Mesenchymal stem cell (in vitro differentiated cells and primary cell): ENCODE measurements around the gene HIPK2.
A peak's percentile ranks its signal among the peaks of the same experiment; 100 is the strongest.

Source experiments
- DNase-seq: peaks from one replicate; pipeline ENCODE4 v3.0.0-alpha.2; 2013
- H2AFZ ChIP-seq: one replicate; pipeline ENCODE4 v1.6.1; 2013; ENCODE audit warnings: low read depth, mild to moderate bottlenecking, control low read depth, inconsistent platforms, low read length, moderate library complexity
- H2AK5ac ChIP-seq: 2 replicates; pipeline ENCODE4 v1.6.1; 2013; ENCODE audit warnings: low read length, moderate library complexity, mild to moderate bottlenecking, inconsistent platforms; ENCODE audit not compliant: severe bottlenecking
- H2BK120ac ChIP-seq: one replicate; pipeline ENCODE4 v1.6.1; 2013; ENCODE audit warnings: low read depth, mild to moderate bottlenecking, inconsistent platforms, low read length, moderate library complexity
- H2BK12ac ChIP-seq, 2 experiments: one replicate each; pipeline ENCODE4 v1.6.1; 2013; ENCODE audit warnings: inconsistent platforms in 2 of 2, low read length in 2 of 2, mild to moderate bottlenecking in 2 of 2, moderate library complexity in 2 of 2, control low read depth in 1 of 2
- H2BK15ac ChIP-seq: one replicate; pipeline ENCODE4 v1.6.1; 2013; ENCODE audit warnings: mild to moderate bottlenecking, low read depth, inconsistent platforms; ENCODE audit not compliant: poor library complexity, severe bottlenecking
- H2BK5ac ChIP-seq: 2 replicates; pipeline ENCODE4 v1.6.1; 2013; ENCODE audit warnings: low read depth, mild to moderate bottlenecking, low read length, control low read depth, inconsistent platforms; ENCODE audit not compliant: poor library complexity, severe bottlenecking
- H3K14ac ChIP-seq, 2 experiments: one replicate each; pipeline ENCODE4 v1.6.1; 2013; ENCODE audit warnings: inconsistent platforms in 2 of 2, low read length in 2 of 2, control low read depth in 1 of 2, mild to moderate bottlenecking in 1 of 2, moderate library complexity in 1 of 2
- H3K18ac ChIP-seq, 2 experiments: one replicate each; pipeline ENCODE4 v1.6.1; 2013; ENCODE audit warnings: inconsistent platforms in 2 of 2, low read length in 2 of 2, control low read depth in 1 of 2, low read depth in 1 of 2, mild to moderate bottlenecking in 1 of 2
- H3K23ac ChIP-seq, 2 experiments: one replicate each; pipeline ENCODE4 v1.6.1; 2013; ENCODE audit warnings: inconsistent platforms in 2 of 2, low read length in 2 of 2, mild to moderate bottlenecking in 2 of 2, moderate library complexity in 2 of 2, control low read depth in 1 of 2
- H3K27ac ChIP-seq: 2 replicates; pipeline ENCODE4 v1.5.1; 2013; ENCODE audit warnings: mild to moderate bottlenecking, moderate library complexity, low read length, control low read depth, inconsistent platforms; ENCODE audit not compliant: poor library complexity, severe bottlenecking
- H3K27me3 ChIP-seq, 2 experiments: 2 replicates each; pipeline versions ENCODE4 v1.6.1 to v1.7.0; 2013; ENCODE audit warnings: low read length in 2 of 2, mild to moderate bottlenecking in 2 of 2, moderate library complexity in 2 of 2, control low read depth in 1 of 2, inconsistent platforms in 1 of 2; ENCODE audit not compliant: control insufficient read depth in 1 of 2, insufficient read depth in 1 of 2
- H3K36me3 ChIP-seq, 2 experiments: 2 replicates each; pipeline versions ENCODE4 v1.6.1 to v1.7.0; 2013; ENCODE audit warnings: low read length in 2 of 2, control low read depth in 1 of 2, inconsistent platforms in 1 of 2, low read depth in 1 of 2, mild to moderate bottlenecking in 1 of 2; ENCODE audit not compliant: insufficient read depth in 2 of 2, control insufficient read depth in 1 of 2
- H3K4ac ChIP-seq, 2 experiments: one replicate each; pipeline ENCODE4 v1.6.1; 2013; ENCODE audit warnings: inconsistent platforms in 2 of 2, low read length in 2 of 2, mild to moderate bottlenecking in 2 of 2, moderate library complexity in 2 of 2, control low read depth in 1 of 2, low read depth in 1 of 2
- H3K4me1 ChIP-seq: 2 replicates; pipeline ENCODE4 v1.6.1; 2013; ENCODE audit warnings: low read depth, low read length, control low read depth; ENCODE audit not compliant: control insufficient read depth, insufficient read depth
- H3K4me2 ChIP-seq: 2 replicates; pipeline ENCODE4 v1.6.1; 2013; ENCODE audit warnings: low read length, mild to moderate bottlenecking, inconsistent platforms; ENCODE audit not compliant: poor library complexity, severe bottlenecking
- H3K4me3 ChIP-seq, 2 experiments: 2 replicates each; pipeline versions ENCODE4 v1.5.1 to v1.7.0; 2013; ENCODE audit warnings: low read length in 2 of 2, mild to moderate bottlenecking in 2 of 2, control low read depth in 1 of 2, low read depth in 1 of 2; ENCODE audit not compliant: insufficient read depth in 1 of 2
- H3K79me1 ChIP-seq: replicated peaks from 2 replicates; pipeline ENCODE4 v1.6.1; 2013; ENCODE audit warnings: mild to moderate bottlenecking, control low read depth, low read length, inconsistent platforms; ENCODE audit not compliant: poor library complexity, severe bottlenecking
- H3K9ac ChIP-seq: 2 replicates; pipeline ENCODE4 v1.7.0; 2013; ENCODE audit warnings: mild to moderate bottlenecking, low read length, moderate library complexity
- H3K9me3 ChIP-seq: 2 replicates; pipeline ENCODE4 v1.7.0; 2013; ENCODE audit warnings: mild to moderate bottlenecking, low read length; ENCODE audit not compliant: control insufficient read depth
- H4K8ac ChIP-seq: one replicate; pipeline ENCODE4 v1.6.1; 2013; ENCODE audit warnings: inconsistent platforms, mild to moderate bottlenecking, low read length, moderate library complexity
- H4K91ac ChIP-seq: one replicate; pipeline ENCODE4 v1.6.1; 2013; ENCODE audit warnings: mild to moderate bottlenecking, low read length, inconsistent platforms
- WGBS: methylation state at CpG from one replicate; pipeline ENCODE4 v1.1.7; 2013; ENCODE audit warnings: mixed read lengths; 5-methylcytosine and 5-hydroxymethylcytosine counted together

The HIPK2 gene

GRCh38 chr7:139634087-139634486 lies 143.7 kb downstream of the HIPK2 start:
- Histone ChIP-seq H2BK5ac (no peak overlapping the region), H3K27ac (no peak overlapping the region), H2BK12ac (no peak overlapping the region), H3K79me1 (peaks cover 50% of the 10 kb centered on the region), H3K4me2 (no peak overlapping the region), H3K18ac (no peak overlapping the region), H3K4me1 (no peaks in the 10 kb centered on the region), H4K91ac (no peak overlapping the region), H3K9me3 (no peaks in the 10 kb centered on the region), H3K36me3 (peaks cover 33 to 37% of the 10 kb centered on the region in 2 experiments), H3K4ac (no peak overlapping the region), H2BK120ac (no peak overlapping the region), H2BK15ac (no peak overlapping the region), H2AK5ac (no peak overlapping the region), H3K9ac (no peak overlapping the region), H3K4me3 (no peak overlapping the region), H4K8ac (no peak overlapping the region), H2AFZ (no peak overlapping the region), H3K27me3 (no peaks in the 10 kb centered on the region), H3K14ac (no peak overlapping the region), H3K23ac (no peak overlapping the region)
- DNase-seq = no peak
- whole genome bisulfite sequencing = 96% methylated on average over 7 of the region's 7 CpGs

- DNase-seq = no peak
- H3K14ac ChIP-seq = no peak overlapping the region
- H2BK15ac ChIP-seq = no peak overlapping the region
- H3K9me3 ChIP-seq = no peaks in the 10 kb centered on the region
- no peak overlapping the region for H2BK120ac ChIP-seq
- H3K27me3 ChIP-seq = no peaks in the 10 kb centered on the region
- no peak overlapping the region for H2BK5ac ChIP-seq
- no peak overlapping the region for H3K27ac ChIP-seq
- no peak overlapping the region for H3K9ac ChIP-seq
- H3K4me2 ChIP-seq = no peak overlapping the region
- no peak overlapping the region for H4K91ac ChIP-seq
- H2AK5ac ChIP-seq = no peak overlapping the region
- H3K4ac ChIP-seq = no peak overlapping the region
- no peaks in the 10 kb centered on the region for H3K4me1 ChIP-seq
- WGBS = 97% methylated on average over 3 of the region's 5 CpGs
- H2AFZ ChIP-seq = no peak overlapping the region
- peaks cover 46% of the 10 kb centered on the region for H3K79me1 ChIP-seq
- peaks cover 43 to 53% of the 10 kb centered on the region in 2 experiments for H3K36me3 ChIP-seq
- H3K18ac ChIP-seq = no peak overlapping the region
- H2BK12ac ChIP-seq = no peak overlapping the region
- H3K23ac ChIP-seq = no peak overlapping the region
- no peak overlapping the region for H4K8ac ChIP-seq
- H3K4me3 ChIP-seq = no peak overlapping the region
Observed at GRCh38 chr7:139631520-139632031, 146.2 kb downstream of the HIPK2 start.

GRCh38 chr7:139630643-139631519 lies 146.9 kb downstream of the HIPK2 start:
- Histone ChIP-seq H3K9ac (no peak overlapping the region), H3K27ac (no peak overlapping the region), H3K4me3 (no peak overlapping the region), H2BK12ac (no peak overlapping the region), H3K27me3 (no peaks in the 10 kb centered on the region), H2BK15ac (no peak overlapping the region), H3K18ac (no peak overlapping the region), H2BK5ac (no peak overlapping the region), H4K8ac (no peak overlapping the region), H3K79me1 (peaks cover 48% of the 10 kb centered on the region), H3K23ac (no peak overlapping the region), H3K4me2 (no peak overlapping the region), H4K91ac (no peak overlapping the region), H3K9me3 (no peaks in the 10 kb centered on the region), H2AFZ (no peak overlapping the region), H3K4me1 (no peaks in the 10 kb centered on the region), H3K14ac (no peak overlapping the region), H2BK120ac (no peak overlapping the region), H2AK5ac (no peak overlapping the region), H3K36me3 (peaks cover 47 to 53% of the 10 kb centered on the region in 2 experiments), H3K4ac (no peak overlapping the region)
- WGBS = 97% methylated on average over 19 of the region's 19 CpGs
- DNase-seq = no peak

GRCh38 chr7:139629392-139630082 lies 148.3 kb downstream of the HIPK2 start:
- H2BK15ac ChIP-seq = no peak overlapping the region
- no peaks in the 10 kb centered on the region for H3K9me3 ChIP-seq
- no peak overlapping the region for H3K23ac ChIP-seq
- no peak overlapping the region for H2AFZ ChIP-seq
- peak overlapping the region; percentile 49 for H4K8ac ChIP-seq
- H3K79me1 ChIP-seq = peaks cover 49% of the 10 kb centered on the region
- H2BK5ac ChIP-seq = no peak overlapping the region
- no peak overlapping the region for H4K91ac ChIP-seq
- no peak overlapping the region for H2BK12ac ChIP-seq
- no peak overlapping the region for H3K9ac ChIP-seq
- DNase-seq = no peak
- H3K4me3 ChIP-seq = no peak overlapping the region
- no peaks in the 10 kb centered on the region for H3K27me3 ChIP-seq
- 96% methylated on average over 4 of the region's 4 CpGs for WGBS
- peaks cover 49 to 66% of the 10 kb centered on the region in 2 experiments for H3K36me3 ChIP-seq
- H2AK5ac ChIP-seq = no peak overlapping the region
- H3K27ac ChIP-seq = no peak overlapping the region
- H3K14ac ChIP-seq = no peak overlapping the region
- H3K4ac ChIP-seq = no peak overlapping the region
- H3K4me2 ChIP-seq = no peak overlapping the region
- H2BK120ac ChIP-seq = no peak overlapping the region
- H3K4me1 ChIP-seq = no peaks in the 10 kb centered on the region
- no peak overlapping the region for H3K18ac ChIP-seq
